Hematopoietic multipotent progenitor cell treated with erythropoietin and hydrocortisone succinate and interleukin-3 and kit ligand, for 4 days (in vitro differentiated cells): Measurements from ENCODE around the gene CCDC88B.
A peak's percentile ranks its signal among the peaks of the same experiment; 100 is the strongest.
"Not testable (repeated sequence)": the region's sequence is repeated elsewhere in the genome, so short reads cannot be mapped to it uniquely, and the experiment has no call there.

ENCODE experiments used
- DNase-seq: peaks from one replicate; pipeline ENCODE4 v3.0.0-alpha.2; 2015

Gene CCDC88B

DNA sequence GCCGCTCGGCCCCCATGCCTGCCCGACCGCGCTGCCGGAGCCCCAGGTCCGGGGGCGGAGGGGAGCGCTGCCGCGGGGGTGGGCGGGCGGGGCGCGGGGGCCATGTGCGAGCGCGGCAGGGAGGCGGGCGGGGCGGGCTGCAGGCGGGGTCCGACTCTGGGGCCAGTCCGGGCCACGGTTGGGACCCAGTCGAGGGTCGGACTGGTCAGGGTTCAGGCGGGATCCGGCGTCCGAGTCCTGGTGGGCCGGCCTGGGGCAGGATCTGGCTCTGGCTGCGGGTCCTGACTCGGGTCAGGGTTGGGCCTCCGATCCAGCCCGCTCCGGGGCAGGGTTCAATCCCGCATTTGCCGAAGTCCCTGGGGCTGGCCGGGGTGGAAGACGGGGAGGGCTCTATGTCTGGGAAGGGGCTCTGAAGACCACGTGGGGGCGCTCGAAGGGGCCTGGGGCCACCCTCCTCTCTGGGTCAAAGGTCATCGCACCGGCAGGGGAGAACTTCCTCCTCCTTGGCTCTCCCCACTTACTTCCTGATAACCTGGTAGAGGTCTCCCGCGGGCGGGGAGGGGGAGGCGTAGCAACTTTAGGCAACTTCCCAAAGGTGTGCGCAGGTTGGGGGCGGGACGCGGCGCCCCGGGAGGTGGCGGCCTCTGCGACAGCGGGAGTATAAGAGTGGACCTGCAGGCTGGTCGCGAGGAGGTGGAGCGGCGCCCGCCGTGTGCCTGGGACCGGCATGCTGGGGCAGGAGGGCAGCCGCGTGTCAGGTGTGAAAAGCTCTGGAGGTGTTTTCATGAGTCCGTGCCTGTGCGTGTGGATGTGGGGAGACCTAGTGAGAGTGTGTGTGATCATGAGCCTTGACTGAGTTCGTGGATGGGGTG lies 34.1 kb upstream of the CCDC88B start:
- DNase-seq, result peak; percentile 91

DNA sequence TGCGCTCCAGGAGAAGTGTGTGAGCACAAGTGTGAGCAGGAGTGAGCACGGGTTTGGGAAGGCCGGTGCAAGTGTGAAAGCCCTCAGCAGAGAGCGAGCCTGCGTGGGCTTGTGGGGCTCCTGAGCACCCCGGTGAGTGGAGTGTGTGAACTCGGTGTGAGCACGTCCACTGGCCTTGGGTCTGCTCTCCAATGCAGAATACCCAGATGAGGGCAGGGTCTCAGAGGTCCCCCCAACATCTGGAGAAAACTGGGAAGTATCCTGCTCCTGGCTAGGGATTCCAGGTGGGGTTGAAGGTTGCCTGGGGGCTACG lies 33.5 kb upstream of the CCDC88B start:
- no peak for DNase-seq

DNA sequence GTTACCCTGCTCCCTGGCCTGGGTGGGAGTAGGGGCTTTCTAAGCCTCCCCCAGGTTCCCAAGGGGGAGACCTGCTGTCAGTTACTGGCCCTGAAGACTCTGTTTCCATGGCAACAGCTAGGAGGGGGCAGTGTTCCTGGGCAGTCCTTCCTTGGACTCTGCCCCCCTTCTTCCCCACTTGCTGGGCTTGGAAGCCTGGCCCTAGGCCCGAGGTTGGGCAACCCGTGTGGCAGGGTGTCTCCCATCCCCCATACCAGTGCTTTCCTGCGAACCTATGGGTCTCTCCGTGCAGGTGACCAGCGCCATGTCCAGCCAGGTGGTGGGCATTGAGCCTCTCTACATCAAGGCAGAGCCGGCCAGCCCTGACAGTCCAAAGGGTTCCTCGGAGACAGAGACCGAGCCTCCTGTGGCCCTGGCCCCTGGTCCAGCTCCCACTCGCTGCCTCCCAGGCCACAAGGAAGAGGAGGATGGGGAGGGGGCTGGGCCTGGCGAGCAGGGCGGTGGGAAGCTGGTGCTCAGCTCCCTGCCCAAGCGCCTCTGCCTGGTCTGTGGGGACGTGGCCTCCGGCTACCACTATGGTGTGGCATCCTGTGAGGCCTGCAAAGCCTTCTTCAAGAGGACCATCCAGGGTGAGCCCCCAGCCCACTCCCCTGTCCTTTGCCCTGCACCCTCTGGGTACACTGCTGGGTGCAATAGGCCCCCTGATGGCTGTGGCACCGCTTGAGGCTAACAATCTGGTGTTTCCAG lies 33.0 kb upstream of the CCDC88B start:
- peak; percentile 42 for DNase-seq

DNA sequence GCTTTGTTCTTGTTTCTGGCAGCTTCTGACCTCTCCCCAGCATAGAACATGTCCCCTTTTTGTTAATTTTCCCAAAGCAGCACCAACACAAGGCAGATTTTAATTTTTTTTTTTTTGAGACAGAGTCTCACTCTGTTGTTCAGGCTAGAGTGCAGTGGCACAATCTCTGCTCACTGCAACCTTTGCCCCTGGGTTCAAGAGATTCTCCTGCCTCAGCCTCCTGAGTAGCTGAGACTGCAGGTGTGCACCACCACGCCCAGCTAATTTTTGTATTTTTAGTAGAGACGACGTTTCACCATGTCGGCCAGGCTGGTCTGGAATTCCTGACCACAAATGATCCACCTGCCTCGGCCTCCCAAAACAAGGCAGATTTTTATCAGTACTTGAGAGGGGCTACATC lies 32.2 kb upstream of the CCDC88B start:
- DNase-seq, result not testable (repeated sequence)

DNA sequence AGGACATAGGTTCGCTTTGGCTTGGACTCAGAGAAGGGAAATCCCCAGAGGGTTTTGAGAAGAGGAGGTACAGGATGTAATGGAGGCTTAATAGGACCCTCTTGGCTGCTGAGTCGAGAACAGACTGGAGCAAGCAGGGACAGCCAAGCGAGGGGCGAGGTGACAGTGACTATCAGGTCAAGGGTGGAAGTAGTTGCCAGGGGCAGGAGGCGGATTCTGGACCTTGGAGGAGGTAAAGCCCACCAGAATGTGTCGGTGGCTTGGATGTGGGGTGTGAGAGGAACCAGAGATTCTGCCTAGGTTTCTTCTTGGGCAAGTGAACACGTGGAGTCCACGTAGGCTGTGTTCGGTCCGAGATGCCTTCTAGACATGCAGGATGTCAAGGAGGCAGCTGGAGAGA lies 27.1 kb upstream of the CCDC88B start:
- no peak for DNase-seq

DNA sequence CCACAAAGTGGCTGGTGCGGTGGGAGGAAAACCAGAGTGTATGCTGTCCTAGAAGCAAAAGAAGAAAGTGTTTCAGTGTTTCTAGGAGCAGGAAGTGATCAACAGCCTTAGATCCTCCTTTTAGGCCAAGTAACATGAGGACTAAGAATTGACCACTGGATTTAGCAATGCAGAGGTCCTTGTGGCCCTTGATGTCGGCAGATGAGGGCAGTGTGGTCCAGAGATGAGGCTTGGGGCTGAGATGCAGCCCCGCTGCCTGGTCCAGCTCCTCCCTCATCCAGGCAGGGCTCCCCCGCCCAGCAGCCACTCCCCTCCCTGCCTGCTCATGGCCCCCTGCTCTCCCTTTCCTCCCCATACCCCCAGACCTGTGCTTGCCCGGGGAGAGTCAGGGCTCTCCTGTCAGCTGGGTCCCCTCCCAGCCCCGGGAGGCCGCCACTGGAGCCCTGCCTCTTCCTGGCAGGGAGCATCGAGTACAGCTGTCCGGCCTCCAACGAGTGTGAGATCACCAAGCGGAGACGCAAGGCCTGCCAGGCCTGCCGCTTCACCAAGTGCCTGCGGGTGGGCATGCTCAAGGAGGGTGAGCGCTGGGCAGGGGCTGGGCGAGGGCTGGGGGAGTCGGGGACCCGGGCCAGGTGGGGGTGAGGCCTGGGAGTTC lies 26.4 kb upstream of the CCDC88B start:
- no peak for DNase-seq

DNA sequence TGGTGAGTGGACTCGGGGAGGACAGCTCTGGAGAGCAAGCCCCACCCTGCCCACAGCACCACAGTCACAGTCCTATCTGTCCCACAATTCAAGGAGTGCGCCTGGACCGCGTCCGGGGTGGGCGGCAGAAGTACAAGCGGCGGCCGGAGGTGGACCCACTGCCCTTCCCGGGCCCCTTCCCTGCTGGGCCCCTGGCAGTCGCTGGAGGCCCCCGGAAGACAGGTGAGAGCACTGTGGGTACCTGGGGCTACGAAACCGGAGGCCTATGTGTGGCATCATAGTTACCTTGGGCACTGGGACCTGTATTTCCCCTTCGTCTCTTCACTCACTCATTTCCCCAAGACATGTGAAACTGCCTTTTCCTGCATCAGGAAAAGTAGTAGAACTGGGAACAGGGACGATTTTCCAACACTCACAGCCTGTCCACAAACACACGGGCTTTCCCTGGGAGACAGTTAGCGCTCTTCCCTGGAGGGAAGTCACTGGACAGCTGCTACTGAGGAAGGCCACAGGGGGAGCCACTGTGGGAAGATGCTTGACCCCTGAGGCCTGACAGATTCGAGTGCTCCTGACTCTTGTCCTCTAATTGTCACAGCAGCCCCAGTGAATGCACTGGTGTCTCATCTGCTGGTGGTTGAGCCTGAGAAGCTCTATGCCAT lies 25.7 kb upstream of the CCDC88B start:
- no peak for DNase-seq

DNA sequence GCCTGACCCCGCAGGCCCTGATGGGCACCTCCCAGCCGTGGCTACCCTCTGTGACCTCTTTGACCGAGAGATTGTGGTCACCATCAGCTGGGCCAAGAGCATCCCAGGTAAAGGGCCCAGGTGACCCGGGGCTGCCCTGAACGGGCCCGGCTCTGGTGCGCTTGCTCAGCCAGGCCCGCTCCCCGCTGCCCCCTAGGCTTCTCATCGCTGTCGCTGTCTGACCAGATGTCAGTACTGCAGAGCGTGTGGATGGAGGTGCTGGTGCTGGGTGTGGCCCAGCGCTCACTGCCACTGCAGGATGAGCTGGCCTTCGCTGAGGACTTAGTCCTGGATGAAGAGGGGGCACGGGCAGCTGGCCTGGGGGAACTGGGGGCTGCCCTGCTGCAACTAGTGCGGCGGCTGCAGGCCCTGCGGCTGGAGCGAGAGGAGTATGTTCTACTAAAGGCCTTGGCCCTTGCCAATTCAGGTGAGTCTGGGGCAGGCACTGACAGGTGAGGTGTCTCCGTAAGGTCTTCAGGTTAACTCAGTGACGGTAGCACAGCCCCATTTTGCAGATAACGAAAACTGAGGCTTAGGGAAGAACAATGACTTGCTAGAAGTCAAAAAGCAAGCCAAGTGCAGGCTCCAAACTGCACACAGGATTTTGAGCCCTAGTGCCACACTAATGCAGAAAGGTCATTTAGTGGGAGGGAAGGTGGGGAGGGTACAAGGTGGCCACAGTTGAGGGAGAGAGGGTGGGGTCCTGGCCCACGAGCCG lies 25.0 kb upstream of the CCDC88B start:
- DNase-seq, result no peak

DNA sequence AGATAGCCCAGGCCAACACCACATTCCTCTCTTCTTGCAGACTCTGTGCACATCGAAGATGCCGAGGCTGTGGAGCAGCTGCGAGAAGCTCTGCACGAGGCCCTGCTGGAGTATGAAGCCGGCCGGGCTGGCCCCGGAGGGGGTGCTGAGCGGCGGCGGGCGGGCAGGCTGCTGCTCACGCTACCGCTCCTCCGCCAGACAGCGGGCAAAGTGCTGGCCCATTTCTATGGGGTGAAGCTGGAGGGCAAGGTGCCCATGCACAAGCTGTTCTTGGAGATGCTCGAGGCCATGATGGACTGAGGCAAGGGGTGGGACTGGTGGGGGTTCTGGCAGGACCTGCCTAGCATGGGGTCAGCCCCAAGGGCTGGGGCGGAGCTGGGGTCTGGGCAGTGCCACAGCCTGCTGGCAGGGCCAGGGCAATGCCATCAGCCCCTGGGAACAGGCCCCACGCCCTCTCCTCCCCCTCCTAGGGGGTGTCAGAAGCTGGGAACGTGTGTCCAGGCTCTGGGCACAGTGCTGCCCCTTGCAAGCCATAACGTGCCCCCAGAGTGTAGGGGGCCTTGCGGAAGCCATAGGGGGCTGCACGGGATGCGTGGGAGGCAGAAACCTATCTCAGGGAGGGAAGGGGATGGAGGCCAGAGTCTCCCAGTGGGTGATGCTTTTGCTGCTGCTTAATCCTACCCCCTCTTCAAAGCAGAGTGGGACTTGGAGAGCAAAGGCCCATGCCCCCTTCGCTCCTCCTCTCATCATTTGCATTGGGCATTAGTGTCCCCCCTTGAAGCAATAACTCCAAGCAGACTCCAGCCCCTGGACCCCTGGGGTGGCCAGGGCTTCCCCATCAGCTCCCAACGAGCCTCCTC lies 24.1 kb upstream of the CCDC88B start:
- DNase-seq, result not testable (repeated sequence)

DNA sequence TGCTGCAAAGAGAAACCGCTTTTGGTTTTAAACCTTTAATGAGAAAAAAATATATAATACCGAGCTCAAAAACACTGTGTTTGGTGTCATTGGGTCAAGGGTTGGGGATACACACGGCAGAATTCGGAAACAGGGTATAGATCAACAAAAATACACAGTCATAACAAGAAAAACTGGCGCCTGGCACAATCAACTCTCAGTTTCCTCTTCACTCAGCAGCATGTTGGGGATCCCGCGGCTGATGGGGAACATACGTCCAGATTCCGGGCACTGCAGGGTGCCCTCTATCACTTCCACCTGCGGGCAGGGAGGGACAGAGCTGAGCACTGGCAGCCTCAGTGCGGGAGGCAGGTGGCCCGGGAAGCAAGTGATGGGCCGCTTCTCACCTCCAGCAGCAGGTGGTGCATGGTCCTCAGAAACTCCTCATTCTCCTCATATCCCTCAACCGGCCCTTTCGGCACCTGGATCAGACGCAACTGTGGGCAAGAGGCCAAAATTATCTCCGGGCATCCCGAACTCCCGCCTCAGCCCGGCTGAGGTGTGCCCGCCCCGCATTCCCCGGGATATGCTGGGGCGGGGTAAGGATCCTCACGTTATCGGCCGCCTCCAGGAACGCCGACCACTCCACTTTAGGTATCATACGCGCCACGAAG lies 23.2 kb upstream of the CCDC88B start:
- peak; percentile 50 for DNase-seq

DNA sequence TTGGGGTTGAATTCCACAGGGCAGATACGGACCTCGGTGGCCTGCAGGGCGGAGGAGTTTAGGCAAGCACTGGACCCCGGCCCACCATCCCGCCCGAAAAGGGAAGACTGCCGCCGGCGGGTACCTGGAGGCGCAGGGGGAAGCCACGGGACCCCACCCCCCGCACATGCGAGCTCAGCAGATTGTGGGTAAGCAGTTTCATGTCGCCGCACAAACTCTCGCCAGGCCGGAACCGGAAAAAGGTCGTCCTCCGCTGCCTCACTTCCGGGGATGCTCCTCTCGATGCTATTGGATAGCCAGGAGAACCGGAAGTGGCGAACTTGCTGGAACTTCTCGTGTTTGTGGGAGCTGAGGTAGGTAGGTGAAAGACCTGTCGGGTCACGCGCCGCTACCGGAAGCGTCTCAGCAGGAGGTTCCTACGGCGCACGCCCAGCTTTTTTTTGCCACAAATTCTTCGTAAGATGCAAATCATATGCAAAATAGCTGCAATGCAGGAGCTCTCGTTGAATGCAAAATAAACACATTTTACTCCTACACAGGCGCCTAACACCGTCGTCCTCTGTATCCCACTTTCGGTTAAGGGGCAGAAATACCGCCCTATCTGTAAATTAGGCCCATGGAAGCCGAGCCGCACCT lies 22.6 kb upstream of the CCDC88B start, which contains the start of gene TRMT112:
Gene TRMT112 (minus strand): TSS at position 235 of the 636 bp plus-strand sequence. CDS start 33 bp downstream, at position 202.
- peak; percentile 99 for DNase-seq

DNA sequence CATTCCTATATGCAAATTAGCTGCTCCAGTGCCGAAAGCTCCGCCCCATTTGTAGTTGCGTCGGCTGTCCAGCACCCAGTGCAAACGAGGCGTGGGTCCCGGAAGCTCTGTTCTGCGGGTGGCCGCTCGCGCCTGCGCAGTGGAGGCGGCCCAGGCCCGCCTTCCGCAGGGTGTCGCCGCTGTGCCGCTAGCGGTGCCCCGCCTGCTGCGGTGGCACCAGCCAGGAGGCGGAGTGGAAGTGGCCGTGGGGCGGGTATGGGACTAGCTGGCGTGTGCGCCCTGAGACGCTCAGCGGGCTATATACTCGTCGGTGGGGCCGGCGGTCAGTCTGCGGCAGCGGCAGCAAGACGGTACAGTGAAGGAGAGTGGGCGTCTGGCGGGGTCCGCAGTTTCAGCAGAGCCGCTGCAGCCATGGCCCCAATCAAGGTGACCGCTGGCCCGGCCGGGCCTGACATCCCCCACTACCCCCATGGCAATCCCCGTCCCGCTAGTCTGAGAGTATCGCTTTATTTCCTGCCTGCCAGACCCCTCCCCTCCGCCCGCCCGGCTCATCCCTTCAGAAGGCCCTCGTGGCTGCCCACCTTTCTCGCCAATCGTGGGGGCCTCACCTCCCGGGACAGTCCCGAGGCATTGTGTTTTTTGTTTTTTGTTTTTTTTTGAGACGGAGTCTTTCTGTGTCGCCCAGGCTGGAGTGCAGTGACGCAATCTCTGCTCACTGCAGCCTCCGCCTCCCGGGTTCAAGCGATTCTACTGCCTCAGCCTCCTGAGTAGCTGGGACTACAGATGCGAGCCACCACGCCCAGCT lies 21.8 kb upstream of the CCDC88B start, which contains the start of gene PRDX5:
Gene PRDX5 (plus strand): TSS at position 161 of the 805 bp plus-strand sequence. CDS start 95 bp downstream, at position 256.
- peak; percentile 99 for DNase-seq

DNA sequence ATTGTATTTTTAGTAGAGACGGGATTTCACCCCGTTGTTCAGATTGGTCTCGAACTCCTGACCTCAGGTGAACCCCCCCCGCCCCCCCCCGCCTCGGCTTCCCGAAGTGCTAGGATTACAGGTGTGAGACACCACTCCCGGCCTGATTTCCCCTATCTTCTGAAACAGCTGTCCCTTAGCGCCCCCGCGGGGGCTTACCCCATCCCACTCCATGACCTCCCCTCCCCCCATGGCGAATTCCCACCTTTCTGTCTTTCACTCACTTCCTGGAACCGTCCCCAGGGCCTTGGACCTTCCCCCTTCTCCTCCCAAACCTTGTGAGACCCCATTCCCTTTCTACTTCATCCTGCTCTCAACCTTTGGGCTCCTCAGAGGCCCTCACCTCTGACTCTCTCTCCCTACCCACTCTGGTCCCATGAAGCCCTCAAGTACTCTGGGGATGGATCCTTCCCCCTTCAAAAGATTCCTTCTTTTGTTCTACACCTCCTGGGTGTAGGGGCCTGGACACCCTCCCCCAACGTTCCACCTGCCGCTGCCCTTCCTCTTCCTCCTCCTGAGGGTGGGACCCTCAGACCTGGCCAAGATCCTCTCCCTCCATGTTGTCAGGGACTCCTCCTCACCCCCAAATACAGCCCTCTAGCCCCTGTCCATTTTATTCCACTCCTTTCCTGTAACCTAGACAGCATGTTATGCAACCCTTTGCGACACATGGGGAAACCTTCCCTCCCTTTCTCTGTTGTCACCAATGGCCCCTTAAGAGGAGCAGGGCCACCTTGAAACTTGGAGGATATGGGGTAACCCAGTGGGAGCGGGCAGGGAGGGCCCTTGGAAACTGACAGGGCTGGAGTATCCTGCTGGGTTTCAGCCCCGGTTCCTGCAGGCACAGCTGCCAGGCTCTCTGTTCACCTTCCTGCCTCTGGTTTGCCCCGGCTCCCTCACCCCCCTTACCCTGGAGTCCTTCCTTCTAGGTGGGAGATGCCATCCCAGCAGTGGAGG lies 20.9 kb upstream of the CCDC88B start:
- peak; percentile 48 for DNase-seq

DNA sequence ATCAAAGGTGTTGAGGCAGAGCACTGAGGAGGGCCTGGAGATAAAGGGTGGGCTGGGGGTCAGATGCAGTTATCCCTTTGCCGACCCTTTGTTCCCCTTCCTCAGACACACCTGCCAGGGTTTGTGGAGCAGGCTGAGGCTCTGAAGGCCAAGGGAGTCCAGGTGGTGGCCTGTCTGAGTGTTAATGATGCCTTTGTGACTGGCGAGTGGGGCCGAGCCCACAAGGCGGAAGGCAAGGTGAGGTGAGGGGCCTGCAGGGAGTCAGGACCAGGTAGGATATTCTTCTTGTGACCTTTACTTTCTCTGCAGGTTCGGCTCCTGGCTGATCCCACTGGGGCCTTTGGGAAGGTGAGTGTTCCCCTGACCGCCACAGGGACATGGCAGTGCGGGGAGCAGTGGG lies 19.4 kb upstream of the CCDC88B start:
- no peak for DNase-seq

DNA sequence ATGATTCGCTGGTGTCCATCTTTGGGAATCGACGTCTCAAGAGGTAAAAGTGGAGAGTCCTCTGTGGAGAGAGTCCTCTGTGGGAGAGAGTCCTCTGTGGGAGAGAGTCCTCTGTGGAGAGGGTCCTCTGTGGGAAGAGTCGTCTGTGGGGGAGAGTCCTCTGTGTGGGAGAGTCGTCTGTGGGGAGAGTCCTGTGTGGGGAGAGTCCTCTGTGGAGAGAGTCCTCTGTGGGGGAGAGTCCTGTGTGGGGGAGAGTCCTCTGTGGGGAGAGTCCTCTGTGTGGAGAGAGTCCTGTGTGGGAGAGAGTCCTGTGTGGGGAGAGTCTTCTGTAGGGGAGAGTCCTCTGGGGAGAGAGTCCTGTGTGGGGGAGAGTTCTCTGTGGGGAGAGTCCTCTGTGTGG lies 19.0 kb upstream of the CCDC88B start:
- no peak for DNase-seq

DNA sequence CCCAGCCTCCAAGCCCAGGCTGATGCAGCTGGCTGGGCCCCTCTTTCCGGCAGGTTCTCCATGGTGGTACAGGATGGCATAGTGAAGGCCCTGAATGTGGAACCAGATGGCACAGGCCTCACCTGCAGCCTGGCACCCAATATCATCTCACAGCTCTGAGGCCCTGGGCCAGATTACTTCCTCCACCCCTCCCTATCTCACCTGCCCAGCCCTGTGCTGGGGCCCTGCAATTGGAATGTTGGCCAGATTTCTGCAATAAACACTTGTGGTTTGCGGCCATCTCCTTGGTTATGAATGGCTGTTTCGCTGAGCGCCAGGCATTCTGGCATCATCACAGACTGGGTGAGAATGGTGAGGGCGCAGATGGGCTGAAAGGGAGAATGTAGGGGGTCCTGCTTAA lies 18.5 kb upstream of the CCDC88B start:
- no peak for DNase-seq

DNA sequence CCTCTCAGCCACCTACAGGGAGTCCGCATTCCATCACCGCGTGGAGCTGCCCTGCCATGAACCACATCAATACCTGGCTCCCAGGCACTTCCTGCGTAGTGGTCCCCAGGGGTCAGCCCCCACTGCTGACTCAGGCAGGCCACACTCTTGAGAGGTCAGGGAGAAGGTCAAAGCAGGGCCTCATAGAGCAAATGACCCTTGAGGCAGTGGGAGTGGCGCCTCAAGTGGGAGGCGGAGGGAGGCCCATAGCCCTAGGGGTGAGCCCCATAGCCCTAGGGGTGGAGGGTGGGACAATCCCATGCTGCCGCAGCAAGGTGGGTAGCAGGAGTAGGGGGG lies 17.1 kb upstream of the CCDC88B start:
- no peak for DNase-seq

DNA sequence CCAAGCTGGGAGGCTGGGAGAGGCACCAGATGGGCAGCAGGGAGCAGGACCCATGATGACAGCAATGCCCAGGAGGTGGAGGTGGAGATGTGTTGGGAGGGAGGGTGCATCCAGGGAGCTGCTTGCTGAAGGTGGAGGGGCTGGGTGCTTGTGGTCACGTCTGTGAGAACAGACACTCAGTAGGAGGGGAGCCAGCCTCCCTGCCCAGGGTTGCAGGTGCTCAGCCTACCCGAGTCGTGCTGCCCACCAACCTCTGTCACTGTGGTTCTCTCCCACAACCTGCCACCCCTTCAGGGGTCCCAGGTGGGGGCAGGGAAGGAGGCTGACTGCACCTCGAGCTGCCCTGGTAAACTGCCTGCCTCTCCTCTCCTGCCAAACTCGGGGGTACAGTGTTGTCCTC lies 16.6 kb upstream of the CCDC88B start:
- no peak for DNase-seq
